Esophagus squamous epithelium (tissue), 4 donors: Measurements from ENCODE around the gene SPATA9.

ENCODE experiments used
- POLR2A ChIP-seq, 4 donors: fragments of 450-650 bp; IDR thresholded peaks; one replicate each; pipeline ENCODE4 v1.6.1; 2017; ENCODE audit warnings: antibody characterized with exemption in 4 of 4, mild to moderate bottlenecking in 4 of 4, moderate library complexity in 3 of 4
- TF ChIP-seq, protein P1 (sequence below), 6 experiments: fragments of 450-650 bp in 4 of 6; fragments of 200-600 bp in 2 of 6; sonication (generic) in 2 of 6; IDR thresholded peaks; one replicate each; pipeline ENCODE4 v1.5.1; 2016 to 2019; ENCODE audit warnings: antibody characterized with exemption in 6 of 6, mild to moderate bottlenecking in 4 of 6, moderate library complexity in 4 of 6

DNA sequence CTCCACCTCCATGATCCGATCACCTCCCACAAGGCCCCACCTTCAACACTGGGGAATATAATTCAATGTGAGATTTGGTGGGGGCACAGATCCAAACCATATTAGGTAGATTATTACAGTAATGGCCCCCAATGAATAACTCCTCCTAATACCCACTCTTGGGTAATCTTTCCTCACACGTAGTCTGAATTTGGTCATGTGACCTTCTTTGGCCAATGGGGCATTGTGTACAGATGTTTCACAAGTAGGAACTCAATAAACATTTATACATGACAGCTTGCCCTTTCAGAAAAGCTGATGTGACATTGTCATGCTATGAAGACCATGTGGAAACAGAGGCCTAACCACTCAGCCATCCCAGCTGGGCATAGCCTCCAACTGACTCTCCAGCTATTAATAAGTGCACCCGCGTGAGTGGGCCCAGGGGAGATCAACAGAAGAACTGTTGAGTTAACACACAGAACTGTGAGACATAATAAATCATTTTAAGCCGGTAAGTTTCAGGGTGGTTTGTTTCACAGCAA lies 52.3 kb downstream of the SPATA9 start:
- TF ChIP-seq, protein P1, sequence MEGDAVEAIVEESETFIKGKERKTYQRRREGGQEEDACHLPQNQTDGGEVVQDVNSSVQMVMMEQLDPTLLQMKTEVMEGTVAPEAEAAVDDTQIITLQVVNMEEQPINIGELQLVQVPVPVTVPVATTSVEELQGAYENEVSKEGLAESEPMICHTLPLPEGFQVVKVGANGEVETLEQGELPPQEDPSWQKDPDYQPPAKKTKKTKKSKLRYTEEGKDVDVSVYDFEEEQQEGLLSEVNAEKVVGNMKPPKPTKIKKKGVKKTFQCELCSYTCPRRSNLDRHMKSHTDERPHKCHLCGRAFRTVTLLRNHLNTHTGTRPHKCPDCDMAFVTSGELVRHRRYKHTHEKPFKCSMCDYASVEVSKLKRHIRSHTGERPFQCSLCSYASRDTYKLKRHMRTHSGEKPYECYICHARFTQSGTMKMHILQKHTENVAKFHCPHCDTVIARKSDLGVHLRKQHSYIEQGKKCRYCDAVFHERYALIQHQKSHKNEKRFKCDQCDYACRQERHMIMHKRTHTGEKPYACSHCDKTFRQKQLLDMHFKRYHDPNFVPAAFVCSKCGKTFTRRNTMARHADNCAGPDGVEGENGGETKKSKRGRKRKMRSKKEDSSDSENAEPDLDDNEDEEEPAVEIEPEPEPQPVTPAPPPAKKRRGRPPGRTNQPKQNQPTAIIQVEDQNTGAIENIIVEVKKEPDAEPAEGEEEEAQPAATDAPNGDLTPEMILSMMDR (IDR thresholded peaks at IDR 0.05), result no peak
- TF ChIP-seq POLR2A (IDR thresholded peaks at IDR 0.05), result no peak
